ENCODE measurements around the gene ARHGEF39. TPM values are rescaled to one million over a fixed set of nuclear protein-coding genes. Genes with fewer than 3 reads are reported as not detected.
A peak's percentile ranks its signal among the peaks of the same experiment; 100 is the strongest.

Gene ARHGEF39
- total RNA-seq, 1 donor from 2014 or later = 0.89 TPM

- Mint-ChIP-seq H3K4me1 (peaks cover 12% of the 10 kb centered on the region), H3K9me3 (no peaks in the 10 kb centered on the region), H3K4me3 (peak within 1 kb of the TSS; percentile 86), H3K36me3 (ENCODE audit: low read depth) (peaks cover 2% of the 10 kb centered on the region), H3K27ac (peak within 1 kb of the TSS; percentile 76), H3K27me3 (no peaks in the 10 kb centered on the region)
- no peak for DNase-seq
- ChIA-PET POLR2A (interaction anchor here (0.5 to 1.6 kb wide), 8 partner anchors 15 to 67 kb away, joined by 3 to 6 read pairs (median 4); partner anchors contain the start of genes CCDC107, CREB3, RMRP and TLN1), CTCF (interaction anchor here (0.8 to 3.1 kb wide), 3 partner anchors 25 to 193 kb away, joined by 3 to 8 read pairs (median 4); partner anchors contain the start of gene ARHGEF39)
- no peak for TF ChIP-seq CTCF (IDR thresholded peaks at IDR 0.05)
- intact Hi-C loops (cut with micrococcal nuclease) = loop anchor here (1.0 kb wide), 1 partner anchor 24 kb away; the partner anchor contains the start of gene ARHGEF39
- ATAC-seq (ENCODE audit: low read depth) = no peak
These were observed 24.7 kb upstream of the ARHGEF39 start, which contains the start of gene TPM2 for GRCh38 chr9:35689542-35690293. TSS of gene TPM2 (minus strand) at chr9:35689925. CDS start at chr9:35689817, 108 bp downstream.

- ChIA-PET POLR2A (interaction anchor here (1.0 to 1.8 kb wide), 3 partner anchors 8 to 73 kb away, joined by 3 to 4 read pairs (median 3); no protein-coding TSS in a partner anchor), CTCF (interaction anchor here (1.2 to 3.6 kb wide), 2 partner anchors 7 to 30 kb away, joined by 4 to 23 read pairs; partner anchors contain the start of gene CCDC107)
- H3K36me3 Mint-ChIP-seq (ENCODE audit: low read depth) = peaks cover 2% of the 10 kb centered on the region
- peak overlapping the region; percentile 67 for H3K4me3 Mint-ChIP-seq
- H3K27me3 Mint-ChIP-seq = no peaks in the 10 kb centered on the region
- no peak overlapping the region for H3K27ac Mint-ChIP-seq
- peaks cover 12% of the 10 kb centered on the region for H3K4me1 Mint-ChIP-seq
- intact Hi-C loops (cut with micrococcal nuclease) = no loop called here
- TF ChIP-seq CTCF (IDR thresholded peaks at IDR 0.05) = no peak
- no peaks in the 10 kb centered on the region for H3K9me3 Mint-ChIP-seq
- ATAC-seq (ENCODE audit: low read depth) (no peak), DNase-seq (no peak)
These were observed 23.9 kb upstream of the ARHGEF39 start for GRCh38 chr9:35688558-35689541.

DNA sequence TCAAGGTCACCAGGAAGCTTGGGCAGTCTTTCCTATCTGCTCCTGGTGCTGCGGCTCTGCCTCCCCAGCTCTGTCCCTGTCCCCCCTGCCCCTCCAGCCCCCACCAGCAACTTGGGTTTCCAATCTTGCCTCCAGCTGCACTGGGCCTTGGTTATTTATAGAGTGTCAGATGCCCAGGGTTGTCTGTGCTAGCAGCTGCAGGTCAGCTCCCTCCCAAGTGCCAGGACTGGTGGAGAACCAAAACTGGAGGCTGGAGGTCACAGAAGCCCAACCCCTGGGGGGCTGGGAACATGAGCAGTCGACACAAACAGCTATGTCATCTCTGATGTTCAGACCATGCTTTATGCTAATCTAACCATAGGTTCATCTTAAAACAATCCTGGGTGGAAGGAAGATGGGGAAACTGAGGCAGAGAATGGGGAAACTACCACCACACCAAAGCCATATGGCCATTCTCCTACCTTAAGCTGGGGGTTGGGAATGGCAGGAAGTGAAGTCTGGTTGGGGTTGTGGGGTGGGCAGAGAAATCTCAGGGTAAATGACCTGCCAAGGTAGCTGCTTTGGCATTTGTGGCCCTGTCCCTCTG is 23.1 kb upstream of the ARHGEF39 start:
- ChIA-PET CTCF (interaction anchor here (1.2 to 3.6 kb wide), 2 partner anchors 8 to 30 kb away, joined by 4 to 23 read pairs; partner anchors contain the start of gene CCDC107), POLR2A (interaction anchor here (1.0 to 1.8 kb wide), 3 partner anchors 9 to 72 kb away, joined by 3 to 4 read pairs (median 3); no protein-coding TSS in a partner anchor)
- H3K4me1 Mint-ChIP-seq = peaks cover 12% of the 10 kb centered on the region
- intact Hi-C loops (cut with micrococcal nuclease) = no loop called here
- DNase-seq (no peak), ATAC-seq (ENCODE audit: low read depth) (no peak)
- H3K27ac Mint-ChIP-seq = no peak overlapping the region
- no peak overlapping the region for H3K4me3 Mint-ChIP-seq
- H3K27me3 Mint-ChIP-seq = no peaks in the 10 kb centered on the region
- H3K36me3 Mint-ChIP-seq (ENCODE audit: low read depth) = peaks cover 2% of the 10 kb centered on the region
- no peak for TF ChIP-seq CTCF (IDR thresholded peaks at IDR 0.05)
- no peaks in the 10 kb centered on the region for H3K9me3 Mint-ChIP-seq

GRCh38 chr9:35687306-35687705 is 22.3 kb upstream of the ARHGEF39 start:
- no peak for ATAC-seq (ENCODE audit: low read depth)
- Mint-ChIP-seq H3K4me1 (peaks cover 12% of the 10 kb centered on the region), H3K27ac (peak overlapping the region; percentile 48), H3K9me3 (no peaks in the 10 kb centered on the region), H3K36me3 (ENCODE audit: low read depth) (peaks cover 2% of the 10 kb centered on the region), H3K27me3 (no peaks in the 10 kb centered on the region), H3K4me3 (no peak overlapping the region)
- intact Hi-C loops (cut with micrococcal nuclease) = no loop called here
- ChIA-PET CTCF (interaction anchor here (3.6 kb wide), 1 partner anchor 8 kb away, joined by 23 read pairs; no protein-coding TSS in a partner anchor), POLR2A (interaction anchor here (1.6 to 1.8 kb wide), 2 partner anchors 9 to 23 kb away, joined by 3 to 4 read pairs; no protein-coding TSS in a partner anchor)
- no peak for DNase-seq
- TF ChIP-seq CTCF (IDR thresholded peaks at IDR 0.05) = no peak
